ENCODE measurements around the gene SLC15A5. TPM values are rescaled to one million over a fixed set of nuclear protein-coding genes. Genes with fewer than 3 reads are reported as not detected.

The SLC15A5 gene
- total RNA-seq, 1 donor from 2014 or later, result not detected

DNA sequence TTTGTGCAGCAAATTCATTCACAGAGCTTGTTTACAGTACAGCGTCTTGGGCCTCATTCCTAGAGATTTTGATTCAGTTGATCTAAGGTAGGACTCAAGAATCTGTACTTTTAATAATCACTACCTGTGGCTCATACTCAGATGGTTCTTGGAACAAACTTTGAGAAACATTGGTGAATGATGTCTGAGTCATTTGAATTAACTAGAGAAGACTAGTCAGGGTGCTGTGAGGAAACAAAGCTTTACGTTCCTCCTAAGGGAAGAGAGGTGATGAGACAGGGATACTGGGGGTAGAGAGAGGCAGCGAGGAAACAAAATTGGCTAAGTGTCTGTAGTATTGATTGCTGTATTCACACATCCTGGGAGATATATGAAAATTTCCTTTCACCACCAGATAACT lies 109.4 kb downstream of the SLC15A5 start:
- Histone ChIP-seq H3K27ac (no peak overlapping the region), H3K4me1 (no peaks in the 10 kb centered on the region), H3K36me3 (no peaks in the 10 kb centered on the region), H3K9me3 (no peaks in the 10 kb centered on the region), H3K4me3 (no peak overlapping the region), H3K27me3 (ENCODE audit: low read depth) (no peaks in the 10 kb centered on the region)
- DNase-seq (no peak), ATAC-seq (no peak)
- TF ChIP-seq, protein P1, sequence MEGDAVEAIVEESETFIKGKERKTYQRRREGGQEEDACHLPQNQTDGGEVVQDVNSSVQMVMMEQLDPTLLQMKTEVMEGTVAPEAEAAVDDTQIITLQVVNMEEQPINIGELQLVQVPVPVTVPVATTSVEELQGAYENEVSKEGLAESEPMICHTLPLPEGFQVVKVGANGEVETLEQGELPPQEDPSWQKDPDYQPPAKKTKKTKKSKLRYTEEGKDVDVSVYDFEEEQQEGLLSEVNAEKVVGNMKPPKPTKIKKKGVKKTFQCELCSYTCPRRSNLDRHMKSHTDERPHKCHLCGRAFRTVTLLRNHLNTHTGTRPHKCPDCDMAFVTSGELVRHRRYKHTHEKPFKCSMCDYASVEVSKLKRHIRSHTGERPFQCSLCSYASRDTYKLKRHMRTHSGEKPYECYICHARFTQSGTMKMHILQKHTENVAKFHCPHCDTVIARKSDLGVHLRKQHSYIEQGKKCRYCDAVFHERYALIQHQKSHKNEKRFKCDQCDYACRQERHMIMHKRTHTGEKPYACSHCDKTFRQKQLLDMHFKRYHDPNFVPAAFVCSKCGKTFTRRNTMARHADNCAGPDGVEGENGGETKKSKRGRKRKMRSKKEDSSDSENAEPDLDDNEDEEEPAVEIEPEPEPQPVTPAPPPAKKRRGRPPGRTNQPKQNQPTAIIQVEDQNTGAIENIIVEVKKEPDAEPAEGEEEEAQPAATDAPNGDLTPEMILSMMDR (IDR thresholded peaks at IDR 0.05), result no peak
- intact Hi-C loops (cut with DNase I), result no loop called here

DNA sequence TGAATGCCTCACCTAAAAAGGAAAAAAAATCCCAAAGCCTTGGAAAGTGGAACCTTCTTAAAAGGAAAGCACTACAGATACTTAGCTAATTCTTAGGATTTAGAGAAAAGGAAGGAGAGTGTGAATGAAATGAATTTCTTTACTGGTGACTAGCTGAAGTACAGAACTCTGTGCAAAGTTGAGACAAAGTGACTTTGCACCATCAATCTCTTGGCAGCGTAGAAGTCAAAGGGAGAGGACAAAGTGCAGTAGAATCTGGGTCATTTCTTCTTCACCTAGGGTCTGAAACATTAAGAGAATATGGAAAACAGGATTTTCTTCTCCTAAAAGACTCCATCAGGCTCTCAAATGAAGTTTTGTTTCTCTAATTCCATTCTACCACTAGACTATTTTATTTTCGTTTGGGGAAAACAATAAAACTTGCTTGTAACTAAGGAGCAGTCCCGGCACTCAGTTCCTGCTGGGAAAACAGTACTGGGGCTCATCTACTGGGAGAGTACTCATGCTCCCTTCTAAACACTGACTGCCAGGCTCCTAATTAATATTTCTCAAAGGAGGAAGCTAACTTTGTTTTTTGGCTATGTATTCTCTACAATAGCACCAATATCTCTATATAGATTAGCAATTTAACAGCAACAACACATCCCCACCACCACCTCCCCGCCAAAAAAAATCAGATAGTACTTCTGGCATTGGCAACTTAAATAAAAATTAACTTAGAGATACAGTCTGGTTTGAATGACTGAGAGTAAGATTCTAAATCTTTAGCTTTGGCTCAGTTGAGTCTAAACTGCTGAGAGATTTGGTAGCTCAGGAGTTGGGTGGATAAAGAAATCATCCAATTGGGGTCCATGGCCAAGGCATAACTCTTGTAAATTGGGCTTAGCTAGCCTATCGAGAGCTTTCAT lies 110.7 kb downstream of the SLC15A5 start:
- TF ChIP-seq, protein P1 (IDR thresholded peaks at IDR 0.05), result no peak
- Histone ChIP-seq H3K27ac (no peak overlapping the region), H3K4me1 (no peaks in the 10 kb centered on the region), H3K27me3 (ENCODE audit: low read depth) (no peaks in the 10 kb centered on the region), H3K36me3 (no peaks in the 10 kb centered on the region), H3K4me3 (no peak overlapping the region), H3K9me3 (no peaks in the 10 kb centered on the region)
- DNase-seq (no peak), ATAC-seq (no peak)
- intact Hi-C loops (cut with DNase I), result no loop called here

DNA sequence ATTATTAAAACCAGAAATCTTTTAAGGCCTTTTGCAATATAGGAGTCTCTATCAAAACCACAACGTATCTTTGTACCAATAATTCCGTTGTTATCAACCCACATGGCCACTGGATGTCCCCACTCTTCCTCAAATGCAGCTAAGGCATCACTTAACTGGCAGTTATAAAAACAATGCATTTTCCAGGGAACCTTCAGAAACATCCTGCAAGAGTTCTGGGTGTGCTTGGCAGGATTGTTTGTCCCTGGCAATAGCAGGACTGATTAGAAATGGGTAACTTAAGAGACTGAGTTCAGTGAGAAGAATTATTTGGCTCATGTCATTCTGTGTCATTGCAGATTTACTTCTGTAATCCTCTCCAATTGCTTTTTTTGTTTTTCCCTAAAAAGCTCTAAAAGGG lies 112.0 kb downstream of the SLC15A5 start:
- DNase-seq (no peak), ATAC-seq (peak; percentile 56 to 82)
- no peaks in the 10 kb centered on the region for H3K4me1 ChIP-seq
- intact Hi-C loops (cut with DNase I), result no loop called here
- no peak overlapping the region for H3K4me3 ChIP-seq
- TF ChIP-seq, protein P1 (IDR thresholded peaks at IDR 0.05), result peak; percentile 41
- no peaks in the 10 kb centered on the region for H3K27me3 ChIP-seq (ENCODE audit: low read depth)
- no peak overlapping the region for H3K27ac ChIP-seq
- no peaks in the 10 kb centered on the region for H3K9me3 ChIP-seq
- no peaks in the 10 kb centered on the region for H3K36me3 ChIP-seq

DNA sequence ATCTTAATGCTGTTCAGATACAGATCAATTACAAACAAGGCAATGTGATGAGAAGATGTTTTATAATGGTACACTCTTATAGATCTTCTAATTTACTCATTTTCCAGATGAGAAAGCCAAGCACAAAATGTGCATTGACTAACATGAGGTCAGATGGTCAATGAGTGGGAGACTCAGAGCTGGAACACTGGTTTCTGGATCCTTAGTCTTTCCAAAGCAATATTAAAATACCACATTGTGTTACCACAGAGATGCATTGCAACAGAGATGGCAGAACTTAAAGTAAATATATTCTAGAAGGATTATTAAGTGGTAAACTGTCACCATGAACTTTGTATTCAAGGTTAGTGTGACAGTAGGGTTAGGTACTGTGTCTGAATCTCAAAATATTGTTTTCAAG lies 113.6 kb downstream of the SLC15A5 start:
- ATAC-seq (no peak), DNase-seq (no peak)
- intact Hi-C loops (cut with DNase I), result no loop called here
- TF ChIP-seq, protein P1 (IDR thresholded peaks at IDR 0.05), result no peak
- Histone ChIP-seq H3K27ac (no peak overlapping the region), H3K4me1 (no peaks in the 10 kb centered on the region), H3K27me3 (ENCODE audit: low read depth) (no peaks in the 10 kb centered on the region), H3K9me3 (no peaks in the 10 kb centered on the region), H3K36me3 (no peaks in the 10 kb centered on the region), H3K4me3 (no peak overlapping the region)

DNA sequence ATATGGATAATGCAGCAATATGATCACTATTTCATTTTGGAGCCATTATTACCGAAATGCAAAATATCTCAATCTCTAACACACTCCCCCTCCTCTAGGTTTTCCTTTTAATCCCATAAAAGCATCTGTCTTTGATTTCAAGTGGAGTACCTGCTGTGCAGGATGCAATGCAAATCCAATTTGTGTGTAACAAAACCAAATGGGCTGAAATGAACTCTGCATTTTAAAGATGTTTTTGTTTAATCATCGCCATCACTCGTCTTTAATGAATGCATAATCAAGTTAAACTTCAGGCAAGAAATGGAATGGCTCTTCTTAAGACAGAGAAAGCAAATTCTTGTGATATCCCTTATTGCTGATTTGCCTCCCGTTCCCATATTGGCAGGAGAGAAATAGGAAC lies 114.3 kb downstream of the SLC15A5 start:
- H3K9me3 ChIP-seq, result no peaks in the 10 kb centered on the region
- H3K4me1 ChIP-seq, result no peaks in the 10 kb centered on the region
- intact Hi-C loops (cut with DNase I), result no loop called here

More for the DNA sequence above, 114.3 kb downstream of the SLC15A5 start:
- H3K27ac ChIP-seq, result no peak overlapping the region
- H3K36me3 ChIP-seq, result no peaks in the 10 kb centered on the region
- TF ChIP-seq, protein P1 (IDR thresholded peaks at IDR 0.05), result no peak
- no peak overlapping the region for H3K4me3 ChIP-seq
- no peaks in the 10 kb centered on the region for H3K27me3 ChIP-seq (ENCODE audit: low read depth)
- no peak for ATAC-seq
- DNase-seq, result no peak
